H9 (cell line): ENCODE results near the gene AMPH. TPM values are rescaled to one million over a fixed set of nuclear protein-coding genes. Genes with fewer than 3 reads are reported as not detected.

Experiments
- DNase-seq: peaks from one replicate; pipeline ENCODE4 v3.0.0-alpha.2; 2017
- H2AFZ ChIP-seq: one replicate; pipeline ENCODE4 v1.6.1; 2013; ENCODE audit warnings: mild to moderate bottlenecking, low read length, control low read depth, moderate library complexity
- H2AK5ac ChIP-seq: 2 replicates; pipeline ENCODE4 v1.6.1; 2013; ENCODE audit warnings: low read length, control low read depth, mixed read lengths; ENCODE audit not compliant: insufficient read length
- H2BK120ac ChIP-seq: one replicate; pipeline ENCODE4 v1.6.1; 2013; ENCODE audit warnings: low read depth, mild to moderate bottlenecking, low read length, control low read depth, inconsistent platforms; ENCODE audit not compliant: poor library complexity, severe bottlenecking
- H2BK12ac ChIP-seq: 2 replicates; pipeline ENCODE4 v1.6.1; 2013; ENCODE audit warnings: low read length, control low read depth, mixed read lengths, low read depth; ENCODE audit not compliant: insufficient read length
- H2BK15ac ChIP-seq: 2 replicates; pipeline ENCODE4 v1.6.1; 2013; ENCODE audit warnings: low read depth, low read length, control low read depth
- H2BK20ac ChIP-seq: one replicate; pipeline ENCODE4 v1.6.1; 2013; ENCODE audit warnings: low read depth, mild to moderate bottlenecking, low read length, control low read depth, inconsistent platforms; ENCODE audit not compliant: poor library complexity, severe bottlenecking
- H2BK5ac ChIP-seq: 2 replicates; pipeline ENCODE4 v1.6.1; 2013; ENCODE audit warnings: low read length, control low read depth, mixed read lengths; ENCODE audit not compliant: insufficient read length
- H3K14ac ChIP-seq: 2 replicates; pipeline ENCODE4 v1.6.1; 2013; ENCODE audit warnings: low read length, control low read depth; ENCODE audit not compliant: insufficient read depth
- H3K18ac ChIP-seq: 2 replicates; pipeline ENCODE4 v1.6.1; 2013; ENCODE audit warnings: low read depth, mild to moderate bottlenecking, mixed read lengths, low read length, control low read depth; ENCODE audit not compliant: insufficient read length
- H3K23ac ChIP-seq: 2 replicates; pipeline ENCODE4 v1.6.1; 2013; ENCODE audit warnings: low read length, control low read depth, mixed read lengths, low read depth; ENCODE audit not compliant: insufficient read length
- H3K23me2 ChIP-seq: 2 replicates; pipeline ENCODE4 v1.6.1; 2013; ENCODE audit warnings: low read depth, mild to moderate bottlenecking, mixed read lengths, low read length, control low read depth; ENCODE audit not compliant: insufficient read length, poor library complexity, severe bottlenecking
- H3K27ac ChIP-seq: 2 replicates; pipeline ENCODE4 v1.5.1; 2013; ENCODE audit warnings: low read length, control low read depth, mixed read lengths, low read depth; ENCODE audit not compliant: insufficient read length
- H3K27me3 ChIP-seq: 2 replicates; pipeline ENCODE4 v1.6.1; 2013; ENCODE audit warnings: low read length, control low read depth, inconsistent platforms; ENCODE audit not compliant: insufficient read depth
- H3K4ac ChIP-seq: 2 replicates; pipeline ENCODE4 v1.6.1; 2013; ENCODE audit warnings: low read depth, mild to moderate bottlenecking, control low read depth, inconsistent platforms, low read length, moderate library complexity
- H3K4me1 ChIP-seq: 2 replicates; pipeline ENCODE4 v1.6.1; 2013; ENCODE audit warnings: low read length, control low read depth, inconsistent platforms; ENCODE audit not compliant: insufficient read depth
- H3K4me2 ChIP-seq: 2 replicates; pipeline ENCODE4 v1.6.1; 2013; ENCODE audit warnings: low read length, control low read depth, mixed read lengths; ENCODE audit not compliant: insufficient read length, insufficient read depth
- H3K56ac ChIP-seq: 2 replicates; pipeline ENCODE4 v1.6.1; 2013; ENCODE audit warnings: low read depth, mild to moderate bottlenecking, mixed read lengths, low read length, control low read depth; ENCODE audit not compliant: insufficient read length
- H3K79me1 ChIP-seq: 2 replicates; pipeline ENCODE4 v1.6.1; 2013; ENCODE audit warnings: low read depth, mild to moderate bottlenecking, moderate library complexity, low read length, control low read depth, inconsistent platforms; ENCODE audit not compliant: insufficient read depth, poor library complexity, severe bottlenecking
- H3K79me2 ChIP-seq: 2 replicates; pipeline ENCODE4 v1.6.1; 2013; ENCODE audit warnings: low read length, control low read depth, inconsistent platforms; ENCODE audit not compliant: insufficient read depth
- H3K9ac ChIP-seq: 2 replicates; pipeline ENCODE4 v1.6.1; 2013; ENCODE audit warnings: low read length, control low read depth, mixed read lengths; ENCODE audit not compliant: insufficient read length; ENCODE audit errors: extremely low read depth
- H3K9me3 ChIP-seq: one replicate; pipeline ENCODE4 v1.6.1; 2013; ENCODE audit warnings: low read depth, low read length, inconsistent platforms; ENCODE audit not compliant: control insufficient read depth
- H3T11ph ChIP-seq: one replicate; pipeline ENCODE4 v1.6.1; 2013; ENCODE audit warnings: mild to moderate bottlenecking, low read length, control low read depth, inconsistent platforms
- H4K20me1 ChIP-seq: one replicate; pipeline ENCODE4 v1.6.1; 2013; ENCODE audit not compliant: control insufficient read depth, insufficient read length, insufficient read depth
- H4K5ac ChIP-seq: 2 replicates; pipeline ENCODE4 v1.6.1; 2013; ENCODE audit warnings: low read depth, mild to moderate bottlenecking, mixed read lengths, low read length, control low read depth; ENCODE audit not compliant: insufficient read length
- H4K8ac ChIP-seq: replicated peaks from 2 replicates; pipeline ENCODE4 v1.6.1; 2013; ENCODE audit warnings: low read length, control low read depth, mixed read lengths, low read depth; ENCODE audit not compliant: insufficient read length
- H4K91ac ChIP-seq: 2 replicates; pipeline ENCODE4 v1.6.1; 2013; ENCODE audit warnings: low read depth, mild to moderate bottlenecking, moderate library complexity, mixed read lengths, low read length, control low read depth; ENCODE audit not compliant: insufficient read length
- H3K27ac Mint-ChIP-seq, 3 experiments: 2 replicates in 2 of 3; 3 replicates in 1 of 3; pipeline ENCODE4 v1.8.0; 2020 to 2021; ENCODE audit warnings: mixed read lengths in 3 of 3, mild to moderate bottlenecking in 1 of 3, moderate library complexity in 1 of 3
- H3K27me3 Mint-ChIP-seq: 2 replicates; pipeline ENCODE4 v1.8.0; 2021; ENCODE audit warnings: low read depth, mild to moderate bottlenecking, moderate library complexity, mixed read lengths
- H3K36me3 Mint-ChIP-seq, 3 experiments: 2 replicates in 2 of 3; 3 replicates in 1 of 3; pipeline ENCODE4 v1.8.0; 2020 to 2021; ENCODE audit warnings: low read depth in 3 of 3, mixed read lengths in 3 of 3; ENCODE audit not compliant: insufficient read depth in 1 of 3
- H3K4me1 Mint-ChIP-seq, 2 experiments: 2 replicates each; pipeline ENCODE4 v1.8.0; 2020; ENCODE audit warnings: mixed read lengths in 2 of 2
- H3K4me3 Mint-ChIP-seq, 2 experiments: 2 replicates in 1 of 2; 3 replicates in 1 of 2; pipeline ENCODE4 v1.8.0; 2020 to 2021; ENCODE audit warnings: mild to moderate bottlenecking in 2 of 2, mixed read lengths in 2 of 2, moderate library complexity in 1 of 2
- H3K9me3 Mint-ChIP-seq, 2 experiments: 2 replicates in 1 of 2; 3 replicates in 1 of 2; pipeline ENCODE4 v1.8.0; 2020; ENCODE audit warnings: mild to moderate bottlenecking in 2 of 2, mixed read lengths in 2 of 2, moderate library complexity in 1 of 2
- WGBS: extraction: QIAGEN DNeasy Blood & Tissue Kit; methylation state at CpG from one replicate; pipeline ENCODE4 v1.1.7; 2013; ENCODE audit warnings: missing lambda C conversion rate, low lambda C conversion rate, mixed read lengths; ENCODE audit not compliant: insufficient read length; ENCODE audit errors: extremely low coverage; 5-methylcytosine and 5-hydroxymethylcytosine counted together
- total RNA-seq: library from RNA; stranded (reverse); gene quantifications from 2 replicates; pipeline ENCODE4 v1.2.1, GENCODE V29; 2021
- TF ChIP-seq, protein P1 (sequence below): fragments of 200-600 bp; sonication (generic); conservative IDR thresholded peaks from 3 replicates; pipeline ENCODE4 v1.8.0; 2021; ENCODE audit warnings: antibody characterized with exemption, mild to moderate bottlenecking

AMPH gene
- total RNA-seq, 1 experiment from 2014 or later, result 4.8 TPM

DNA sequence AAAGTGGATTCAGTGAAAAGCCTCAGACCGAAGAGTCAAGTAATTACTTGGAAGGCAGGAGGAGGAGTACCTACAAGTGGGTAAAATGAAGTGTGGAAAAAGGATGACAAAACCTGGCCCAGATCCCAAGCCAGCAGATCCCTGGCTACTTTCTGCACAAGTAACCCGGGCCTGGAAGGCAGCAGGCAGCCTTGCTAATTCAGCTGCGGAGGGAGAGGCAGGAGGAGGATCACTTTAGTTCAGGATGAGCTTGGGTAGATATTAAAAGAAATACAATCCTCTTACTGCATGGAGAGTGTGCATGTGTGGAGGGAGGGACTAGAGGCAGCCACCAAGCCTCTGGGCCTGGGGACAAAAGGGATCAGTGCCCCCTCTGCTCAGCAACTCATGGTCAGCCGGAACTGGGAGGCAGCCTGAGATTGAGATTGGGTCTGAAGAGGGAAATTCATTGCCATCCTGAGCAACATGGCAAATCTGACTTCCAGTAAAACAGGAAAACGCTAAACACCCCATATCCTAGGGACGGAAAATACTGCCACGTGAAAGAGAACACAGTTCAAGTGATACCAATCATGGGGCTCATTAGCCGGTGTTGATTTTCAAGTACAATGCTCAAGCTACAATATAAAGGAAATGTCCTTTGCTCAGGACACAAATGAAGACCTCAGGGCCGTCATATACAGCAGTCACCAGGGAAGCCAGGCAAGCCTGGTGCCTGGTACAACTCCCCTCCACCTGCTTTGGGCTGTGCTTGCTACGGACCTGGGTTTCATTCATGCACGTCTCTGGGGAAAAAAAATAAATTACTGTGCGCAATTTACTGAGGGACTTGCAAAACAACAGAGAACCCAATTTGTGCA is 1.3 kb downstream of the AMPH start:
- no peak overlapping the region for H3K9ac ChIP-seq
- Mint-ChIP-seq H3K27ac (no peak overlapping the region), H3K27me3 (peaks cover 50% of the 10 kb centered on the region), H3K4me3 (peak overlapping the region; percentile 61 to 84), H3K36me3 (peaks cover 0 to 7% (median 3%) of the 10 kb centered on the region in 3 experiments; a peak in 3 of 7 replicates), H3K4me1 (peaks cover 14 to 18% of the 10 kb centered on the region in 2 experiments), H3K9me3 (peaks cover 6 to 7% of the 10 kb centered on the region in 2 experiments; a peak in 4 of 5 replicates)
- H2BK5ac ChIP-seq, result no peak overlapping the region
- peaks cover 20% of the 10 kb centered on the region; the same call in 1 of the 2 replicates for H3K27me3 ChIP-seq
- H3T11ph ChIP-seq, result no peak overlapping the region
- H3K14ac ChIP-seq, result no peak overlapping the region
- no peak overlapping the region for H4K91ac ChIP-seq
- H4K20me1 ChIP-seq, result no peaks in the 10 kb centered on the region
- no peak overlapping the region for H2AFZ ChIP-seq
- H2BK12ac ChIP-seq, result no peak overlapping the region
- no peak overlapping the region for H2BK15ac ChIP-seq
- H2BK120ac ChIP-seq, result no peak overlapping the region
- H3K23ac ChIP-seq, result no peak overlapping the region
- TF ChIP-seq, protein P1, sequence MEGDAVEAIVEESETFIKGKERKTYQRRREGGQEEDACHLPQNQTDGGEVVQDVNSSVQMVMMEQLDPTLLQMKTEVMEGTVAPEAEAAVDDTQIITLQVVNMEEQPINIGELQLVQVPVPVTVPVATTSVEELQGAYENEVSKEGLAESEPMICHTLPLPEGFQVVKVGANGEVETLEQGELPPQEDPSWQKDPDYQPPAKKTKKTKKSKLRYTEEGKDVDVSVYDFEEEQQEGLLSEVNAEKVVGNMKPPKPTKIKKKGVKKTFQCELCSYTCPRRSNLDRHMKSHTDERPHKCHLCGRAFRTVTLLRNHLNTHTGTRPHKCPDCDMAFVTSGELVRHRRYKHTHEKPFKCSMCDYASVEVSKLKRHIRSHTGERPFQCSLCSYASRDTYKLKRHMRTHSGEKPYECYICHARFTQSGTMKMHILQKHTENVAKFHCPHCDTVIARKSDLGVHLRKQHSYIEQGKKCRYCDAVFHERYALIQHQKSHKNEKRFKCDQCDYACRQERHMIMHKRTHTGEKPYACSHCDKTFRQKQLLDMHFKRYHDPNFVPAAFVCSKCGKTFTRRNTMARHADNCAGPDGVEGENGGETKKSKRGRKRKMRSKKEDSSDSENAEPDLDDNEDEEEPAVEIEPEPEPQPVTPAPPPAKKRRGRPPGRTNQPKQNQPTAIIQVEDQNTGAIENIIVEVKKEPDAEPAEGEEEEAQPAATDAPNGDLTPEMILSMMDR, result no peak
- no peaks in the 10 kb centered on the region for H3K79me2 ChIP-seq
- H4K8ac ChIP-seq, result no peak overlapping the region
- no peaks in the 10 kb centered on the region; the same call in 1 of the 2 replicates for H3K4me1 ChIP-seq
- H3K4me2 ChIP-seq, result peak overlapping the region; percentile 89
- H2BK20ac ChIP-seq, result no peak overlapping the region
- WGBS, result no CpG with 5 or more reads among the region's 12 CpGs
- H2AK5ac ChIP-seq, result no peak overlapping the region
- no peak overlapping the region for H3K27ac ChIP-seq
- H3K9me3 ChIP-seq, result no peaks in the 10 kb centered on the region
- no peak for DNase-seq
- no peaks in the 10 kb centered on the region for H3K79me1 ChIP-seq
- H3K56ac ChIP-seq, result no peak overlapping the region
- no peaks in the 10 kb centered on the region for H3K23me2 ChIP-seq
- H4K5ac ChIP-seq, result no peak overlapping the region
- no peak overlapping the region for H3K18ac ChIP-seq
- no peak overlapping the region for H3K4ac ChIP-seq
